Natural killer cell (primary cell): ENCODE data around the gene RNF220. TPM values are rescaled to one million over a fixed set of nuclear protein-coding genes. Genes with fewer than 3 reads are reported as not detected.

Experiments used
- ATAC-seq, 3 donors: fragments of 150-1000 bp in 2 of 3; fragments of 200-7000 bp in 1 of 3; cut with Tn5 transposase; 1 replicate in 1 of 3; 2 replicates in 2 of 3; pipeline ENCODE4 v1.10.0; 2021; ENCODE audit warnings: mild to moderate bottlenecking in 2 of 3, moderate library complexity in 2 of 3
- DNase-seq, 2 donors: peaks; one replicate each; pipeline versions ENCODE4 v3.0.0 to v3.0.0-alpha.2; 2013 to 2021; ENCODE audit warnings: mixed read lengths in 1 of 2
- H3K27ac ChIP-seq: one replicate; pipeline ENCODE4 v1.5.1; 2013; ENCODE audit warnings: mild to moderate bottlenecking, low read length
- H3K27me3 ChIP-seq: one replicate; pipeline ENCODE4 v1.6.1; 2013; ENCODE audit warnings: low read length; ENCODE audit not compliant: control insufficient read depth, insufficient read depth
- H3K36me3 ChIP-seq: one replicate; pipeline ENCODE4 v1.6.1; 2013; ENCODE audit warnings: low read length; ENCODE audit not compliant: control insufficient read depth, insufficient read depth
- H3K4me1 ChIP-seq: one replicate; pipeline ENCODE4 v1.6.1; 2013; ENCODE audit warnings: low read length; ENCODE audit not compliant: control insufficient read depth, insufficient read depth
- H3K4me3 ChIP-seq: one replicate; pipeline ENCODE4 v1.5.1; 2013; ENCODE audit warnings: low read length
- H3K9me3 ChIP-seq: one replicate; pipeline ENCODE4 v1.6.1; 2013; ENCODE audit warnings: low read length; ENCODE audit not compliant: control insufficient read depth, insufficient read depth
- H3K27ac Mint-ChIP-seq, 2 donors: one replicate each; pipeline ENCODE4 v1.8.0; 2022; ENCODE audit warnings: mild to moderate bottlenecking in 2 of 2, mixed read lengths in 2 of 2, moderate library complexity in 1 of 2
- H3K27me3 Mint-ChIP-seq, 2 donors: one replicate each; pipeline ENCODE4 v1.8.0; 2022; ENCODE audit warnings: low read depth in 2 of 2, mixed read lengths in 2 of 2
- H3K36me3 Mint-ChIP-seq: one replicate; pipeline ENCODE4 v1.8.0; 2022; ENCODE audit warnings: mixed read lengths
- H3K4me1 Mint-ChIP-seq, 2 donors: one replicate each; pipeline ENCODE4 v1.8.0; 2022; ENCODE audit warnings: mixed read lengths in 2 of 2
- H3K4me3 Mint-ChIP-seq: one replicate; pipeline ENCODE4 v1.8.0; 2022; ENCODE audit warnings: mild to moderate bottlenecking, moderate library complexity, mixed read lengths
- H3K9me3 Mint-ChIP-seq, 2 donors: one replicate each; pipeline ENCODE4 v1.8.0; 2022; ENCODE audit warnings: mixed read lengths in 2 of 2
- WGBS: methylation state at CpG from one replicate; pipeline ENCODE4 v1.1.7; 2013; ENCODE audit warnings: missing lambda C conversion rate; ENCODE audit not compliant: insufficient coverage; 5-methylcytosine and 5-hydroxymethylcytosine counted together
- intact Hi-C: fragments of 100-400 bp; cut with micrococcal nuclease; formaldehyde crosslinking; loops from one replicate; pipeline ENCODE4 v1.14.2; 2022
- total RNA-seq, 4 donors: library from RNA; stranded (reverse); fragments of 120-200 nt in 1 of 4; gene quantifications; one replicate each; pipeline versions ENCODE4 v1.2.3 to v1.2.4, GENCODE V29; 2013 to 2022
- TF ChIP-seq, protein P1 (sequence below): fragments of 200-600 bp; IDR thresholded peaks from one replicate; pipeline ENCODE4 v1.8.0; 2022; ENCODE audit warnings: antibody characterized with exemption

The RNF220 gene
- total RNA-seq, 3 donors from 2014 or later (not counting 1 experiment from before 2014, with no cell fraction given), result 88.5 to 107 (median 105) TPM

DNA sequence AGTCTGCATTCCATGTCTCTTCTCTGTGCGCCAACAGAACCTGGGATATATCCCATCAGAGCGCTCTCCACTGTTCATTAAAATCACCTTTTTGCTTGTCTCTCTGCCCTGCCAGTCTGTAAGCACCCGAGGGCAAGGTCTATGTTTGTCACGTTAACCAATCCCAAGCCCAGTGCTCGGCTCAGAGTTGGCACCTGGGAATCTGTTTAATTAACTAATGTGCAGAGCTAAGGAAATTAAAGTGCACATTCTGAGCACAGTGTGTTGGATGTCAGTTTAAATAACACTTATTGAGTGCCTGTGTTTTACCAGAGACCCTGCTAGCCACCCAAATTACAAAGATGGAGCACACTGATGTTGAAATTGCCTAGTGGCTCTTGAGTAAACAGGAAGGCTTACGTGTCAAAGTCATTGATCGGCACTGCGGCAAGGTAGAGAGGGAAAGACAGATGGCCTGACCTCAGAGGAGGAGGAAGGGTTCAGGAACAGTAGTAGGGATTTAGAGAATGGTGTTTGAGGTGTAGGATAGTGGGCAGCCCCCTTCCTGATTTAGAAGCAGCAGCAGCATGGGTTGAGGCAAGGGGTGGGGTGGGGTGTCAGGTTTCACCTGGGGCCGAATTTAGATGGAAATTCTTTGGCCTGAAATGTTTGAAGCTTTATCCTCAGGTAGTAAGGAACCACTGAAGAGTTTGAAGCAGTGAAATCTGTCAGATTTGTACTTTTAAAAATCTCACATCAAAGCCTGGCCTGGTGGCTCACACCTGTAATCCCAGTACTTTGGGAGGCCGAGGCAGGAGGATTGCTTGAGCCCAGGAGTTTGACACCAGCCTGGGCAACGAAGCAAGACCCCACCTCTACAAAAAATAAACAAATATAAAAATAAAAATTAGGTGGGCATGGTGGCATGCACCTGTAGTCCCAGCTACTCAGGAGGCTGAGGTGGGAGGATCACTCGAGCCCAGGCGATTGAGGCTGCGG lies 277.1 kb downstream of the RNF220 start:
- ATAC-seq (no peak), DNase-seq (no peak)
- no peaks in the 10 kb centered on the region for H3K9me3 ChIP-seq
- Mint-ChIP-seq H3K4me1 (no peaks in the 10 kb centered on the region), H3K27me3 (no peaks in the 10 kb centered on the region), H3K36me3 (no peaks in the 10 kb centered on the region), H3K27ac (no peak overlapping the region), H3K9me3 (no peaks in the 10 kb centered on the region), H3K4me3 (no peak overlapping the region)
- TF ChIP-seq, protein P1, sequence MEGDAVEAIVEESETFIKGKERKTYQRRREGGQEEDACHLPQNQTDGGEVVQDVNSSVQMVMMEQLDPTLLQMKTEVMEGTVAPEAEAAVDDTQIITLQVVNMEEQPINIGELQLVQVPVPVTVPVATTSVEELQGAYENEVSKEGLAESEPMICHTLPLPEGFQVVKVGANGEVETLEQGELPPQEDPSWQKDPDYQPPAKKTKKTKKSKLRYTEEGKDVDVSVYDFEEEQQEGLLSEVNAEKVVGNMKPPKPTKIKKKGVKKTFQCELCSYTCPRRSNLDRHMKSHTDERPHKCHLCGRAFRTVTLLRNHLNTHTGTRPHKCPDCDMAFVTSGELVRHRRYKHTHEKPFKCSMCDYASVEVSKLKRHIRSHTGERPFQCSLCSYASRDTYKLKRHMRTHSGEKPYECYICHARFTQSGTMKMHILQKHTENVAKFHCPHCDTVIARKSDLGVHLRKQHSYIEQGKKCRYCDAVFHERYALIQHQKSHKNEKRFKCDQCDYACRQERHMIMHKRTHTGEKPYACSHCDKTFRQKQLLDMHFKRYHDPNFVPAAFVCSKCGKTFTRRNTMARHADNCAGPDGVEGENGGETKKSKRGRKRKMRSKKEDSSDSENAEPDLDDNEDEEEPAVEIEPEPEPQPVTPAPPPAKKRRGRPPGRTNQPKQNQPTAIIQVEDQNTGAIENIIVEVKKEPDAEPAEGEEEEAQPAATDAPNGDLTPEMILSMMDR, result no peak
- no peaks in the 10 kb centered on the region for H3K27me3 ChIP-seq
- H3K27ac ChIP-seq, result no peak overlapping the region
- H3K4me3 ChIP-seq, result no peak overlapping the region
- 97% methylated on average over 13 of the region's 14 CpGs for WGBS
- peaks cover 5% of the 10 kb centered on the region for H3K4me1 ChIP-seq
- intact Hi-C loops, result no loop called here
- no peaks in the 10 kb centered on the region for H3K36me3 ChIP-seq

DNA sequence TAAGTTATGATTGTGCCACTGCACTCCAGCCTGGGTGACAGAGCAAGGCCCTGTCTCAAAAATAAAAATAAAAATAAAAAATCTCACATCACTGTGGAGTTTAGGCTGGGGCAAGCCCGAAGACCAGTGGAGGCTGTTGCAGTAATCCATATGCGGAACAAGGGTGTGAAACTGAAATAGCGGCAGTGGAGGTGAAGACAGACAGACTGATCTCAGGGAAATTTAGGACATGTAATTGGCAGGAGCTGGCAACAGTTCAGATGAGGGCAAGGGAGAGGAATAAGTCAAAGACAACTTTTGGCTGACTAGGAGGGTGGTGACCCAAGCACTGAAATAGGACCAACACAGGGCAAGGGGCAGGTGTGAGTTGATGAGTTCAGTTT lies 277.8 kb downstream of the RNF220 start:
- intact Hi-C loops, result no loop called here
- no peak overlapping the region for H3K4me3 ChIP-seq
- no peaks in the 10 kb centered on the region for H3K4me1 Mint-ChIP-seq
- H3K36me3 Mint-ChIP-seq, result no peaks in the 10 kb centered on the region
- no peaks in the 10 kb centered on the region for H3K36me3 ChIP-seq
- no peaks in the 10 kb centered on the region for H3K9me3 ChIP-seq
- TF ChIP-seq, protein P1, result no peak
- no peaks in the 10 kb centered on the region for H3K27me3 ChIP-seq
- no peak overlapping the region for H3K27ac Mint-ChIP-seq
- no peak overlapping the region for H3K4me3 Mint-ChIP-seq
- no peaks in the 10 kb centered on the region for H3K27me3 Mint-ChIP-seq
- no peak for DNase-seq
- H3K4me1 ChIP-seq, result peaks cover under 1% of the 10 kb centered on the region
- no peak overlapping the region for H3K27ac ChIP-seq
- no peaks in the 10 kb centered on the region for H3K9me3 Mint-ChIP-seq
- ATAC-seq, result no peak
- WGBS, result 95% methylated on average over 3 of the region's 3 CpGs

DNA sequence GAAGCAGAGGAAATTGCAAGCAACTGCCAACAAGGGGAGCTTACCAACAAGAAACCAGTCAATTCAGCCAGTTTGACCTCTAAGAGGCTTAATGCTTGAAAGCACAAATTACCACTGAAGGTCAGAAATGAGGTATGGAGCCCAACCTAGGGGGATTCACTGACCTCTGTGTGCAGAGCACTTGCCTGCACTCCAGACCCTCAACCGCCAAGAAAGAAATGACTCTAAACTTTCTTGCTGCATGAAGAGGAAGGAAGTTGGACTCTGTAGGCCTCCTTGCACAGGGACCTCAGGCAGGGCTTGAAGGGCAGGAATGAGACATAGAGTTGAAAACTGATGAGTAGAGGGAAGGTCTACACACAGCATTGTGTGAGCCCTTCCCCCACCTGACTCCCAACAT lies 279.5 kb downstream of the RNF220 start:
- intact Hi-C loops, result no loop called here
- TF ChIP-seq, protein P1, result no peak
- WGBS, result 67% methylated on average over 1 of the region's 1 CpG
- no peaks in the 10 kb centered on the region for H3K36me3 Mint-ChIP-seq
- ATAC-seq, result no peak
- H3K36me3 ChIP-seq, result no peaks in the 10 kb centered on the region
- no peak overlapping the region for H3K27ac Mint-ChIP-seq
- no peaks in the 10 kb centered on the region for H3K9me3 Mint-ChIP-seq
- no peak overlapping the region for H3K4me3 ChIP-seq
- H3K27me3 ChIP-seq, result no peaks in the 10 kb centered on the region
- DNase-seq, result no peak
- H3K4me3 Mint-ChIP-seq, result no peak overlapping the region
- H3K4me1 ChIP-seq, result no peaks in the 10 kb centered on the region
- no peaks in the 10 kb centered on the region for H3K27me3 Mint-ChIP-seq
- H3K27ac ChIP-seq, result no peak overlapping the region
- no peaks in the 10 kb centered on the region for H3K4me1 Mint-ChIP-seq
- H3K9me3 ChIP-seq, result no peaks in the 10 kb centered on the region
